GM18868 (cell line): Measurements from ENCODE around the gene PIP5K1B.
A peak's percentile ranks its signal among the peaks of the same experiment; 100 is the strongest.

ENCODE experiments used
- ATAC-seq: cut with Tn5 transposase; IDR thresholded peaks from one replicate; pipeline ENCODE4 v1.9.1; 2021; ENCODE audit warnings: mild to moderate bottlenecking, moderate library complexity; ENCODE audit not compliant: unreplicated experiment

The PIP5K1B gene

DNA sequence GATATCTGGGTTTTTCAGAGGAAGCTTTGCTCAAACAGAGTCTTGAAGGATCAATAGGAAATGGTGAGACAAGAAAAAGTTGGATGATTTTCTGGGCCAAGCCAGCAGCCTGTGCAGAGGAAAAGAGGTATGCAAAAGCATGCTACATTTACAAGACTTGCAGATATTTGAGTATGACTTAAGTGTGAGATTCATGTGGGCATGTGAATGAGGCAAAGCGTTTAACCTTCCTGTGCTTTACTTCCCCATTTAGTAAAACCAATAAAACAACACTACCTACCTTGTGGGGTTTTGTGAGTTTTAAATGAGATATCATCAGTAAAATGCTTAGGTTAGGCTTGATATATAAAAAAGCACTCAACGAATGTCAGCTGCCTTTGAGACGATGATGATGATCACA lies 58.1 kb downstream of the PIP5K1B start:
- ATAC-seq, result no peak

DNA sequence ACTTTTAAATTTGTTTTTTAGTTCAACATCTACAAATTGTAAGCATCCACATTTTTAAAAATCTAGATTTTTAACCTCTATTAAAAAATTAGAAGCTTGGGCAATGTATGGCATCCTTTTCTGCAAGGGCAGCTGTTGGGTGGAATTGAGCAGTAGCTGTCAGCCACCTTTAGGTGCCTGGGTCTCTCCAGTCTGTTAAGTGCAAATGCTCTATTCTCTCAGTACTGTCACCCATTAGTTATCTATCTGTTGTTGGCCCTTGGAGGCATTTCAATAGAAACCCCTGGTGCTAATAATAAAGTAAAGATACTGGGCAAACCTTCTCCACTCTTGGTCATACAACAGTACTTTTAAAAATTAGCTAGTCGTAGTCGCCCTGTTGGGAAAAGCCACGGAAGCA lies 63.6 kb downstream of the PIP5K1B start:
- no peak for ATAC-seq

- ATAC-seq, result no peak
Observed at GRCh38 chr9:68769852-68770251, 64.8 kb downstream of the PIP5K1B start.

- no peak for ATAC-seq
Observed at GRCh38 chr9:68771376-68771775, 66.3 kb downstream of the PIP5K1B start.

DNA sequence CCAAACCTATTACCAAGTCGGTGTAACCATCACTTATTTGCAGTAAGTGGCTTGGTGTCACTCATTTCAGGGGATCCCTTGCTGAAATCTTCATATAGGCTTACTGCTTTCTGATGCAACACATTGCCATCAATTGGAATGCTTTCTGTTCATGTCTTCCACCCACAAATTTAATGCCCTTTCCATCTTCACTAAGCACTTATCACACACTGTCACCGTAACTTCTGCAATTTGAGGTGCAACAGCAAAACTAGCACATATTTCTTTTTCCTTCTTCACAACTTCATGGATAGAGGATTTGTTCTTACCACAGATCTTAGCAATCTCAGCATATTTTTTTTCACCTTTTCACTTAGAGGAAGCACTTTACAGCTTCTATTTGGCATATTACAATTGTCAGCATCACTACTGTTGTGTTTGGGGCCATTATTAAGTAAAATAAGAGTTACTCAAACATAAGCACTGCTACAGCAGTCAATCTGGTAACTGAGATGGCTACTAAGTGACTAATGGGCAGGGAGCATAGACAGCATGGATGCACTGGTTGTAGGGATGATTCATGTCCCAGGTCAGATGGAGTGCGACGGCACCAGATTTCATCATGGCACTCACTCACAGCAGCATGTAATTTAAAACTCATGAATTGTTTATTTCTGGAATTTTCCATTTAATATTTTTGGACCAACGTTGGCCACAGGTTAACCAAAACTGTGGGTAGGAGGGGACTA lies 70.1 kb downstream of the PIP5K1B start:
- ATAC-seq, result no peak

GRCh38 chr9:68777070-68777763 lies 72.2 kb downstream of the PIP5K1B start:
- ATAC-seq, result no peak

GRCh38 chr9:68778635-68779034 lies 73.6 kb downstream of the PIP5K1B start:
- no peak for ATAC-seq

- peak; percentile 87 for ATAC-seq
Observed at GRCh38 chr9:68779558-68780379, 74.7 kb downstream of the PIP5K1B start.

- ATAC-seq, result no peak
Observed at GRCh38 chr9:68780380-68780712, 75.3 kb downstream of the PIP5K1B start.

DNA sequence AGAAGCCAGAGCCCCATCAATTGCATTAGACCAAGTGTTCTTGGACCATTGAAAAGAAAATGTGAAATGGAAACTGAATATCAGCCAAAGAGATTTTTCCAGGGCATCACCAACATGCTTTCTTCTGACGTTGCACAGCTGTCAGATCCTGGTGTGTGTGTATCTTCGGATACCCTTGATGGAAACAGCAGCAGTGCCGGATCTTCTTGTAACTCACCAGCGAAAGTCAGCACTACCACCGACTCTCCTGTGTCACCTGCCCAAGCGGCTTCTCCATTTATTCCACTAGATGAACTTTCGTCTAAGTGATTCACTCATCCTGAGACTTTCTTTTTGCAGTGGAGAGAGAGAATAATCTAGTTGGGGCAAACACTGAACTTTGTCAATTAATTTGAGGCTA lies 75.7 kb downstream of the PIP5K1B start:
- no peak for ATAC-seq

GRCh38 chr9:68781928-68782327 lies 76.9 kb downstream of the PIP5K1B start:
- no peak for ATAC-seq

DNA sequence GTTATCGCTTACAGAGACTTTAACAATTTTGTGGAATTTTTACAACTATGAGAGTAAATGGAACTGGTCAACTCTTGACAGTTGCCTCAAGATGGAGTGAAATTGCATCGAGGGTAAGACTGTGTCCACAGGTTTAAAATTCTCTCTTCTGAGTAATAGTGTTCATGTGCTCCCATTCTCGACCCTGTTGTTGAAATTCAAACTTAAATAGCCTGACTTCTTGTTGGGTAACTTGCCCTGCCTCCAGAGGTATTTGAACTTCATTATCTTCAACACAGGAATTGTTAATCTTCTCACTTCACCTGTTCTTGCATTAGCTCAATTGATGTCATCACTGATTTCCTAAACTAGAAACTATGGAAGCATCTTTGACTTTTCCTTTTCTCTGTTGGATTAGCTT lies 77.5 kb downstream of the PIP5K1B start:
- no peak for ATAC-seq

- ATAC-seq, result no peak
Observed at GRCh38 chr9:68785965-68786364, 80.9 kb downstream of the PIP5K1B start.

DNA sequence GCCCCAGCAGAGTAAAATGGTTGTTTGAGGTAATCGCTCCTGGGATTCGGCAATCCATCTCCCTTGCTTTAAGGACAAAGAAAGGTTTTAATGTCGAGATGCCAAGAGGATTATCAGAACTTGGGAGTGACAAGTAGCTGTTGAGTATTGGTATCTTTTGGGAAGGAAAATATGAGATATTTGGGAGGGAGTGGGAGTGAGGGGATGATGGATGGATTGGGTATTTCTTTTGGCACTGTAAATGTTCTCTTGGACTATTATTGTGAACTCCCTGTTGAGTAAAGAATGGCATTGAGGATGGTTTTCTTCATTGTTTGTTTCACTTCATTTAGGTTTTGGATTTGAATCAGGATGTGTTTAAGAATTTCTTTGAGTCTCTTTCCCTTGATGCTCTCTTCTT lies 86.1 kb downstream of the PIP5K1B start:
- ATAC-seq, result no peak

DNA sequence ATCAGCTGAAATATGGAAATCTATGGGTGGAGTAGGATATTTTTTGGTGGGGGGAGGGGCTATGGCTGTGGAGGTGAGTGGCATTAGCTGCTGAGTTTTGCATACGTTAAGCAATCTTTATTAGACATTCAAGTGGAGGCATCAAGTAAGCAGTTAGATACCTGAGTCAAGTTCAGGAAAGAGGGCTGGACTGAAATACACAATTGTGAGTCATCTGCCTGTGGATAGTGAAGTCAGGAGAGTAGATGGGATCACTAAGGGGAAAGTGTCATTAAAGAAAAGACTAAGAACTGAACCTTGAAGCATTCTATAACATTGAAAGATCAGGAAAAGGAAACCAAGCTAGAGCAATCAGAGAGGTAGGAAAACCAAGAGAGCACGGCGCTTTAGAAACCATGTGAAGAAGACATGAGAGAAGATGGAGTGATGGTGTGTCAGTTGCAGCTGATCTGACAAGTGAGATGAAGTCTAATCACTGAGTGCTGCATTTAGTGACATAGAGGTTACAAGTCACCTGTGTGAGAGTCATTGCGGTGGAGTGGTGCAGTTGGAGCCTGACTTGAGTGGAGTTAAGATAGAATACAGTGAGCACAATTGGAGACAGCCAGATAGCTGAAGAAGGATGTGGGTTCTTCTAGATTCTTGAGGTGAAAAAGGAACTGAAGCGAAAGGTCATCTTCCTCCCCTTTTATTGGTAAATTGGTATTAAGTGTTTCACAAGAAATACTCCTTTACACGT lies 88.7 kb downstream of the PIP5K1B start:
- peak; percentile 81 for ATAC-seq

- ATAC-seq, result no peak
Observed at GRCh38 chr9:68794898-68795297, 89.9 kb downstream of the PIP5K1B start.

DNA sequence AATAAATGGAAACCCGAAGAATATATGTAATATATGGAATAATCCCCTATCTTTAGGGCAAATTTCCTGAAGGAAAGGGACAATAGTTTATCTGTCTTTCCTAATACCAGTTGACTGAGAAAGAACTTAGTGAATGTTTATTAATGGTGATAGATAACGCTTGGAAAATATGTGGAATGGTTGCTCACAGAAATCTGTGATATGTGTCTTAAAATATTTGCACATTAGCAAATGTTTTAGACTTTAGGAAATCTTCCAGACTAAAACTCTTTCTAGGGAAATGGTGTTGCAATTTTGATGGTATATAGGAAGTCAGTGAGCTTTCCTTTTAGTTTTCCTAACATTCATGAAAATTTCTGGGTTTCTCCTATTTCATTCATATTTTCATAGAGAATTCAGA lies 90.4 kb downstream of the PIP5K1B start:
- no peak for ATAC-seq

GRCh38 chr9:68797116-68797515 lies 92.1 kb downstream of the PIP5K1B start:
- ATAC-seq, result no peak

GRCh38 chr9:68798423-68798822 lies 93.4 kb downstream of the PIP5K1B start:
- ATAC-seq, result no peak

DNA sequence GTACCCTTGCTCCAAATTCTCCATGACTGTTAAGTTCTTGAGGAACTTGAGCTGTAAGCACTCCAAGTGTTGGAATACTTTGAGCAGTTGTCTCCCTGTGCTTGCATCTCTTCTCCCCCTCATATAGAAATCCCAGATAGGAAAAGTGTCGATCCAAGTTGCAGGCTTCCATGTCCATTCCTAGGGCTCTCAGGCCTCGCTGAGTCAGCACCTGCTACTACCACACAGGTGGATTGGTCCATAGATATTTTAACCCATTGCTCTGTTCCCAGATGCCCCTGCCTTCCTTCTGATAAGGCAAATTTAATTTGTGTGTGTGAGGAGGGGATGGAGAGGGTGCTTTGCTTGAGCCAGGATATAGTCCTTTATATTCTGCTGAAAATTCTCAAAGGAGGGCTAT lies 95.8 kb downstream of the PIP5K1B start:
- no peak for ATAC-seq

DNA sequence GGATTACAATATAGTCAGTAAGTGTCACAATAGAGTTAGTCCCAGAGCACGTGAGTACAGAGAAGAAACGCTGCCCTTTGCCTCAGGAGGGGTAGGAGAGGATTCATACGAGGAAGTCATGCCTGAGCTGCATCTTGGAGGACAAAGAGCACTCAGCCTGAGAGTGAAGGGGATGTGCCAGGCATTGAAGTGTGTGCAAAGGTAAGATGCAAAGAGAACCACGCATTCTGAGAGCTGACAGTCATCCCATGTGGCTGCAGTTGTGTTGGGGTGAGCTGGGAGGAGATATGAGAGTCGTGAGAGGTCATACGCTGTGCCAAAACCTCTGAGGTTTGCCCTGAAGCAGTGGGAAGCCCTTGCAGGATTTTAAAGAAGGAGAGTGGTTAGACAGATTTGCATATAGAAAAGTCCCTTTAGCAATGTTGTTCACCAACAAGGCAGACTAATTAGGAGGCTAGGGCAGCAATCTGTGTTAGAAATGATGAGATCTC lies 97.5 kb downstream of the PIP5K1B start:
- ATAC-seq, result peak; percentile 98
